Anterior cingulate cortex (tissue), 58 donors: Measurements from ENCODE around the gene ACSL1.
"Not testable (repeated sequence)": the region's sequence is repeated elsewhere in the genome, so short reads cannot be mapped to it uniquely, and the experiment has no call there.

Experiments
- DNase-seq, 58 donors: peaks; one replicate each; lab custom pipeline; 2025; lab: John Stamatoyannopoulos, UW

ACSL1 gene

GRCh38 chr4:184763150-184763780 is 62.5 kb downstream of the ACSL1 start:
- DNase-seq: peak in 4 of 58 donors; percentile 2 to 25 (median 7)

DNA sequence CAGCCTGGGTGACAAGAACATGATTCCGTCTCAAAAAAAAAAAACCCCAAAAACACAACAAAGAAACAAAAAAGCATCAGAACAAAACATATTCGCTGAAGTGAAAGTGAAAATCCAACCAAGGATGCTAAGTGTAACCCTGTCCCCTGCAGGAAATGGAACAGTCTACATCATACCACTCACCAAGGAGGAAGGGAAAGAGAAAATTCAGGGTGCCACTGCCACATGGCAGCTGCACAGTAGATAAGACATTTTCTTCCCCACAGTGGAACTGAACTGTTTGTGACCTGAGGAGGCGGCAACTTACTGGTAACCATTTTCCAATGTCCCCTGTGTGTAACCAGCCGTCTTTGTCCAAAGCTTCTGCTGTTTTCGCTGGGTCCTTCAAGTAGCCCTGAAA is 63.7 kb downstream of the ACSL1 start:
- DNase-seq: no peak

DNA sequence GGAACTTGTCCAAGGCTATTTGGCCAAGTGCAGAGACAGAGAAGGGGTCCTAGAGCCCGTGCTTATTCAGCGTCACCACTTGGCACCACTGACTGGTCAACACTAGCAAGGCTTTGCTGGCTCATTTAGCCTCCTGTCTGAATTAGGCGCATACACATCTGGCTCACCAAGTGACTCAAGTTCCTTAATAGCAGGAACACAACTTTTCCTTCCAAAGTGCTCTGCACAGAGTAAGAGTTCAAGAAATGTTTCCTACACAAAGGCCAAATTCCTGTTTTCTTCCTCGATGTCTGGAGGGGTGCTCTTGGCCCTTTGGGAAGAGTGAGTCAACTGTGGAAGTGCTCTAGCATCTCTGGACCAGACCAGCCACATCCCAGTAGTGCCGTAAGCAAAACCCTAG is 65.1 kb downstream of the ACSL1 start:
- DNase-seq: no peak

- no peak for DNase-seq
Measured at GRCh38 chr4:184757810-184758209, 68.0 kb downstream of the ACSL1 start.

GRCh38 chr4:184756399-184756798 is 69.4 kb downstream of the ACSL1 start:
- DNase-seq: no peak

- no peak for DNase-seq
Measured at GRCh38 chr4:184755278-184755677, 70.5 kb downstream of the ACSL1 start.

DNA sequence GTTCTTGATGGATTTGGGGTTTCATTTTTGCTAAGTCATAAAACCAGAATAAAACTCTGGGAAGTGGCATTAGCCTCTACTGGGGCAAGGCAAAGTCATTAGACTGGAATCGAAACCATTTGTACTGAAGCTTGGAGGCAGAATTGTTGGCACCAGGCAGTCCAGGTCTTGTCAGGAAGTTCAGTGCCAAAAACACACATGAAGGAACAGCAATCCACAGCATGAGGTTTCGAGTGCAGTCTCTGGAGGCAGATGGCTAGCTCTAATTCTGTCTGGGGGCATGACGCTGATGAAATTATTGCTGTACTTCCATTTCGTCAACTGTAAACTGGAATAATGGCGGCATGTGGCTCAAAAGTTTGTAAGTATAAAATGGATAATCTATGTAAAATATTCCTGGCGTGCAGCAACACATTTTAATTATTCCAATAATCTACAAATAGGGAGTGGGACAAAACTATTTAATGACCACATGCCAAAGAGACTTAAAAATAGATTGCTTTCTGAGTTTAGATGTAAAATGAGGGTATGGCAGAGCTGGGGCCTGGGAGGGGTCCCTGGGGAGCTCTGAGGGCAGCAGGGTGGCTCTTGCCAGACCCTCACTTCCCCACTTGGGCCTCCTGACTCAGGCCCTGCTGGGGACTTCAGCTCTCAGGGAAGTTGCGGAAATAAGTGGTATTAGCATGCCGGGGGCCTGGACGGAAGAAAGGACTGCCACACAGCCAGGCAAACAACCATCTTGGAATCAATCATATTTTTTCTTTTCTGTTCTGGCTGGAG is 73.1 kb downstream of the ACSL1 start:
- no peak for DNase-seq

- no peak for DNase-seq
Measured at GRCh38 chr4:184751585-184751956, 74.2 kb downstream of the ACSL1 start.

DNA sequence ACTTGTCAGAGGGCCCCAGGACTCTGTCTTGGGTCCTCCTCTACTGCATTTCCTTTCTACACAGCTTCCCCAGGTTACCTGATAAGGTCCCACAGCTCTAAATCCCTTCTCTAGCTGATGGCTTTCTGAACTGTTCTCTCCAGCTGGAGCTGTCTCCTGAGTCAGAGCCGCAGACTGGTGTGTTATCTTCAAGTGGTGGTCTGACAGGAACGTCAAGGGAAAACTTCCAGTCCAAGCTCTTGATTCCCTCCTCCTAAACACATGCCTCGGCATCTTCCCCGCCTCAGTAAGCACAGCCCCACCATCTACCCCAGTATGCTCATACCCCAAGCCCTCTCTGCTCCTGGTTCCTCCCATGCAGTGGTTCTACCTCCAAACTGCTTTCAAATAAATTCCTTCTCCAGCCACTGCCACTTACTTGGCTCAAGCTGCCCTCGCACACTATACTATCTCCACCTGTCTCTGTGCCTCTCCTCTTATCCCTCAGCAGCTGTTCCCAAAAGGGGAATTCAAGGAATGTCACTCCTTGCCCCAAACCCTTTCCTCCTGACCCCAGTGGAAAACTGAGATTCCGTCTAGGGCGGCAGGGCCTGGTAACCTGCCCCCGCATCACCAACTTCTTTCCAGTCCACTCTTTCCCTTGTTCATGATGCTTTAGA is 74.7 kb downstream of the ACSL1 start:
- no peak for DNase-seq

DNA sequence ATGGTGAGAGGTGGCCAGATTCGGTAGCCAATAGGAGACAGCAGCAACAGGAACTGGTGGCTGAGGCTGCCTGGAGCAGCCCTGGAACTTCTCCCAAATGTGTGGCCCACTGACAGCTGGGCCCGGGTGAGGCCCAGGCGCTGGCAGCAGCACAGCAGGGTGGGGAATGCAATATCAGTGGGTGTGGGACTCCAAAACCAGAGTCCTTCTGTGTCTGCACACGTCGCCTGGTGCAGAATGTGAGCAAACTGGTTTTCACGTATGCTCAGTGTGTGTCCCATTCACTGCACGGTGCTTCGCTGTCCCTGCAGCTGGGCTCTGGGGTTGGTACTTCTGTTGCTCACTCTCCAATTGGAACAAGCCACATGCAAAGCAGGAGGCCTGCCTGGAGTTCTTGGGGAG is 77.5 kb downstream of the ACSL1 start:
- DNase-seq: peak in 1 of 58 donors; percentile 14

DNA sequence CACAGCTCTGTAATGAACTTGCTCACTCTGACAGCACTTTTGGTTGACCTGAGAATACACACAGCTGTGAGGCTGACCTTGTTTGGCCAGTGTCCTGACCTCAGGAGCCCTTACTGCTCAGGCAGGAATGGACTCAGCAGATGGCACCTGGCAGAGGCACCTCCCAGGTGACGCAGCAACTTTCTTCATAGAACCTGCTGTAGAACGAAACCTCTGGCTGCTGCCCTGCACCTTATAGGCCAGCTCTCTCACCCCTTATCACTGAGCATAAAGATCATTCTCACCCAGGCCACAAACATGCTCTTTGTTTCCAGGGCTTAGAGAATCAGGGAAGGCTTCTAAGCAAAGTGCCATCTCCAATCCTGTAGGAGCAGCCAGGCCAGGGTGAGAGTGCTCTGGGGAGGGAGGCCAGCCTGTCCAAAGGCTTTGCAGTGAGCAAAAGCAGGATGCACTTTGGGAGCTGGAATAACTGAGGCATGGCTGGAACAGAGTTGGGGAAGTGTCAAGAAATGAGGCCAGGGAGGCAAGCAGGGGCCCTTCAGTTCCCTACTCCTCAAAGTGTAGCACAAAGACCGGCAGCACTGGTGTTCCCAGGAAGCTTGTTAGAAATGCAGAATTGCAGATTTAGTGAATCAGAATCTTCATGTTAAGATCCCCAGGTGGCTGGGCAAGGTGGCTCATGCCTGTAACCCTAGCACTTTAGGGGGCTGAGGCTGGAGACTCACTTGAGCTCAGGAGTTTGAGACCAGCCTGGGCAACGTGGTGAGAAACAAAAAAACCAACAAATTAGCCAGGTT is 78.5 kb downstream of the ACSL1 start:
- DNase-seq: no peak

- DNase-seq: peak in 47 of 58 donors; percentile 3 to 76 (median 37)
Measured at GRCh38 chr4:184745831-184746795, 79.7 kb downstream of the ACSL1 start.

DNA sequence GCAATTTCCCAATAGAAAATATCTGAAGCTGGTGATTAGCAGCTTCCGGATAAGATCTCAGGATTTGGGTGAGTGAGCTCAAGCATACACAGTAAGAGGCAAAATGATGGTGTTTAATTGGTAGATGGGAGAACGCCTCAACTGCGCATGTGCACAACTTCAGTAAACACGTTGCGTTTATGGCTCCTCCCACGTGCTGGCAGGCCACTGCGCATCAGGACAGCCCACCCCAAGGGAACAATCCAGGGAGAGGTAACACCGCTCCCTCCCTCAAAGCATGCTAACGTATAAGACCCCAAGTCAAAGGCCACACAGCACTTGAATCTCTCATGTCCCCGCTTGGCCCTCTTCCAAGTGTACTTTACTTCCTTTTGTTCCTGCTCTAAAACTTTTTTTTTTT is 81.5 kb downstream of the ACSL1 start:
- no peak for DNase-seq

GRCh38 chr4:184743650-184744049 is 82.1 kb downstream of the ACSL1 start:
- DNase-seq: no peak

- DNase-seq: not testable (repeated sequence)
Measured at GRCh38 chr4:184741651-184742050, 84.1 kb downstream of the ACSL1 start.

GRCh38 chr4:184740980-184741391 is 84.8 kb downstream of the ACSL1 start:
- DNase-seq: no peak

- not testable (repeated sequence) for DNase-seq
Measured at GRCh38 chr4:184739575-184739974, 86.2 kb downstream of the ACSL1 start.

- DNase-seq: no peak
Measured at GRCh38 chr4:184734758-184735157, 91.0 kb downstream of the ACSL1 start.

GRCh38 chr4:184733654-184734524 is 91.9 kb downstream of the ACSL1 start, which contains the start of gene CENPU:
Gene CENPU (minus strand): TSS chr4:184734096. CDS start chr4:184734062, 34 bp downstream.
- peak; percentile 82 to 100 (median 95) for DNase-seq
